Superior temporal gyrus (tissue), 1 donor: Measurements from ENCODE around the gene SF1.

Experiments used
- DNase-seq: peaks from one replicate; pipeline ENCODE4 v3.0.0-alpha.2; 2016; ENCODE audit errors: extremely low spot score

Gene SF1

GRCh38 chr11:64801158-64801464, 22.8 kb upstream of the SF1 start:
- DNase-seq, result no peak

GRCh38 chr11:64800303-64801157, 22.2 kb upstream of the SF1 start:
- no peak for DNase-seq

DNA sequence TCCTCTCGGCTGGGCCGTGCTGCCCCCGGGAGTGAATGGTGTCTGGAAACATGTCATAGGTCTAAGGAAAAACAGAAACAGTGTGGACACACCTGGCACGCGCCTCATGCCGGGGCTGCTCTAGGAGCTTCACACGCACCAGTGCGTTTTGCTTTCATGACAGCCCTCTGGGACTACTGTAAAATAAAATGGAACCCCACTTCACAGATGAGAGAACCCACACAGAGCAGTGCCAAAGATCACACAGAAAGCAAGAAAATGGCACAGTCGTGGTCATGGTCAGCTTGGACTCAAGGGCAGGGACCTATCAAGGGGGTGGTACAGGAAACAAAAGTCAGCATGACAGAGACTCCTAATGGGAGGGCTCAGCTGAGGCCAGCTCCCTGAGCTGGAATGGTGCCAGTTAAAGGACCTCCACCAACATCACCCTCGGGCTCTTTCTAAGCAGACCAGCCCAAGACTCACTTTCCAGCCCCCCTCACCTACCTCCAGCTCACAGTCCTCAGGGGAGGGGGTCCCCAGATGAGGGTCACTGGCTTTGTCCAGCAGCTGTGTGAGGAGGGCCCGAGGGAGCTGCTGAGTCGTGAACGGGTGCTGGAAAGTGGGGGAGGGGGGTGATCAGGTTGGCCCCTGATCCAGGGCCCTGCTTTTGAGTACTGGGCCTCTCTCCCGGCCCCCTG, 21.4 kb upstream of the SF1 start:
- DNase-seq, result no peak

DNA sequence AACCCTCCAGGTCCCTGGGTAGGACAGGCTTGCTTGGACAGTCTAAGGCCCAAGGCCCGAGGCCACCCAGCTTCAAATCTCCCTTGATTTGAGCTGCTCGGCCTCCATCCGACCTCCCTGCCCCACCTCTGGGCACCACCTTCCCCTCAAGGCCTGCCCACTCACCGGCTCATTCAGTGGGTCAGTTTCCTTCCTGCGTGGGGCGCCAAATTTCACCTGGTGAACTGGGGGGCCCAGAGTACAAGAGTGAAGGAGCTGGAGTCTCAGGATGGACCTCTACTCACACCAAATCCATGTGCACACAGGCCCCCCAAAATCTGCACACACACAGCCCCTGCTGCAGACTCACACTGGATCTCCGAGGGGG, 20.9 kb upstream of the SF1 start:
- DNase-seq, result no peak

- DNase-seq, result no peak
Observed at GRCh38 chr11:64796757-64797541, 18.6 kb upstream of the SF1 start.

- no peak for DNase-seq
Observed at GRCh38 chr11:64796047-64796756, 17.9 kb upstream of the SF1 start.

DNA sequence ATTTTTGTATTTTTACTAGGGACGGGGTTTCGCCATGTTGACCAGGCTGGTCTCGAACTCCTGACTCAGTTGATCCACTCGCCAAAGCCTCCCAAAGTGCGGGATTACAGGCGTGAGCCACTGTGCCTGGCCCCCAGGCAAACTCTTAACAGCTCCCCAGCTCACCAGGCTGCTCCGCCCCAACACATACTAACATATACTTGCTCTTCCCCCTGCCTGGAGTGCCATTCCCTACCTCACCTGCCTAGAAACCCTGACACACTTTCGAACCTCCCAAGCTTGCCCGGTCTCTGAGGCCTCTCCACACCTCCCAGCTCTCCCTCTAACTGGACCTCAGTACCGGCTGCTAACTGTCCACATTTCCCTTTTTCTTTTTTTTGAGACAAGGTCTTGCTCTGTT, 16.2 kb upstream of the SF1 start:
- no peak for DNase-seq

DNA sequence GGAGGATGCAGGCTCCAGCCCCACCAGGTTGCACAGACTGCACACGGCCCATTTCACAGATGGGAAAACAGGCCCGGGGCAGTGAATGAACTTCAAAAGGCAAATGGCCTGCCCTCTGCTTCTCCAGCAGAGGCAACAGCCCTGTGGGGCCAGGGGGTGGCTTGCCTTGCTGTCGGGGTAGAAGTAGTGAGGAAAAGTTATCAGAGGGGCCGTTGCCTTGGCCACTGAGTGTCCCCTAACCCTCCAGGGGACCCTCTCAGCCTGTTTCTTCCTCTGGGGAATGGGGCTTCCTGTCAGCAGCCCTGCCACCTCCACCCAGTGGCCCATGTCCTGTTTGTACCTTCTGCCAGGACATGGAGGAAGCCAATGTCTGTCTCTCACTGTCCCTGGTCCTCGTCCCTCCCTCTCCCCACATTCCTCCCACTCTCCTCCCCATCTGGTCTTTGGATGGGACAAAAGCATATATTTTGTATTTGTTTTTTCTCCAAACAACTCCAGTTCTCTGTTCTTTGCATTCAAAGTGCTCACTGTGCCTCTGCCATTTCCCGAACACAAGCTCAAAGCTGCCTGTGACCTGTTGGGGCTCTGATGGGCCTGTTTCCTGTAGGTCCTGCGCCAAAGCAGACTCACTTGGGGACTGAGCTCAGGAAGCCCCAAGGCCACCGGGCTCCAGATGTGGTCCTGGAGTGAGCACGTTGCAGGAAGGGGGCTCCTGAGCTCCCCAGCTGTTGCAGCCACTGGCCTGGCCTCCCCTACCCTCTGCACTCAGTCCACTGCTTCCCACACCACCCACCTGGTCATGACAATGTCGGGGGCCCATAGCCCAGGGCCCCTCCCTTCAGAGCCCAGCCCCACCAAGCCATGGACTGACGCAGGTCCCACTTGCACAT, 15.2 kb upstream of the SF1 start:
- DNase-seq, result no peak

DNA sequence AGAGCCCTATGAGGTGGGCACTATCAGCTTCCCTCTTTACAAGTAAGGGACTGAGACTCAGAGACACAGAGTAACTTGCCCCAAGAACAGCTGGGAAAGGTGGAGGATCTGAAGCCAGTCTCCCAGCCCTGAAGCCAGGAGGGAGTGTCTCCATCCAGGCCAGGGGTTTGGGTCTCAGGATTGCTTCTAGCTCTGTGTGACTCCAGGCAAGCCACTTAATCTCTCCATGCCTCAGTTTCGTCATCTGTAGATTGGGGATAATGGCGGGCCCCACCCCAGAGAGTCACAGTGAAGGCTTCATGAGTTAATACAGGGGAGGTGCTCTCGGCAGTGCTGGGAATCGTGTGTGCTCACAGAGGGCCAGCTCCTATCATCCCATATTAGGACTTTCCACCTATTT, 14.1 kb upstream of the SF1 start:
- no peak for DNase-seq

DNA sequence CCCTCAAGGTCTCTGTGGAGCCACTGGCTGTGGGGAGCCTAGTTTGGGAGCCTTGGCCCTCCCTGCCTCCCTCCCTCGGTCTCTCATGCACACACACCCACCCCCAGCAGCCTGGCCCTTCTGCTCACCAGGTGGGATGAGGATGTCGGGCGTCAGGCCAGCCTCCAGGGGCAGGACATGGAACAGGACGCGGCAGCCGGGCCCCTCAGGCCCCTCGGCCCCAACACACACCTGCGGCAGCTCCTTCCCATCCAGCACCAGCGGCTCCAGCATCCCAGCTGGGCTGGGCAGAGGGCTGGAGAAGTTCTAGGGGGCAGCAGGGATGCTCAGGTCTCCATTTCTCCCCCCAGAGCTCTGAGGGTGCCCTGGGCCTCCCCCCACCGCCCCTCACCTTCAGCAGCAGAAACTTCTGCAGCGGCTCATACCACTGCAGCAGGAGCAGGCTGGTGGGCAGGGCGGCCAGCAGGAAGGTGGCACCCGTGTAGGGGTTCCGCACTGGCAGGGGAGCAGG, 13.5 kb upstream of the SF1 start:
- DNase-seq, result no peak

DNA sequence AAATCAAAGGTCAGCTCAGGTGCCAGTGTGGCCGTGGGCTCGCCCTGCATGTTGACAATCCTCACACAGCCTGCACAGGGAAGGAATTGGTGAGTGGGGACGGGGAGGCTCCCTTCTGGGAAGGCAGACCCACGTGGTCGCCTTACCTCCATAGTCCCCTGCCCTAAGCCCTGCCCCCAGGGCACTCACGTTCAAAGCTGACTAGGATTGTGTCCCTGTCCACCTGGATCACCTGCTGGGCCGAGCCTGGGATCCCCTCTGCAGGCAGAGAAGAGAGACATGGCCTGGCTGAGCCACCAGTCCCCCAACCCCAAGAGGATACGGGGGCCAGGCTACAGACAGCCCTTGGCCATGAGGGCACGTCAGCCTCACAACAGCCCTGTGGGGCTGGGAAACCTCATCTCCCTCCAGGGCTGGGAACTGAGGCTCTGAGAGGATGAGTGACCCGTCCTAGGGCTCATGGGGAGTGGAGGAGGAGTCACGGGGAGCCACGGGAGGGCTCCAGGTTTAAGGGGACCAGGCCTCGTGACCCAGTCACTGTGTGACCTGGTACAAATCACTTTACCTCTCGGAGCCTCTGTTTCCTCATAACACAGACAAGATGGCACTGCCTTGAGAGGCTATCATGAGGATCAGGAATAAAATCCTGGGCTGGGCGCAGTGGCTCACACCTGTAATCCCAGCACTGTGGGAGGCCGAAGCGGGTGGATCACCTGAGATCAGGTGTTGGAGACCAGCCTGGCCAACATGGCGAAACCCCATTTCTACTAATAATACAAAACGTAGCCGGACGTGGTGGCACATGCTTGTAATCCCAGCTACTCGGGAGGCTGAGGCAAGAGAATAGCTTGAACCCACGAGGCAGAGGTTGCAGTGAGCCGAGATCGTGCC, 12.1 kb upstream of the SF1 start:
- DNase-seq, result no peak

DNA sequence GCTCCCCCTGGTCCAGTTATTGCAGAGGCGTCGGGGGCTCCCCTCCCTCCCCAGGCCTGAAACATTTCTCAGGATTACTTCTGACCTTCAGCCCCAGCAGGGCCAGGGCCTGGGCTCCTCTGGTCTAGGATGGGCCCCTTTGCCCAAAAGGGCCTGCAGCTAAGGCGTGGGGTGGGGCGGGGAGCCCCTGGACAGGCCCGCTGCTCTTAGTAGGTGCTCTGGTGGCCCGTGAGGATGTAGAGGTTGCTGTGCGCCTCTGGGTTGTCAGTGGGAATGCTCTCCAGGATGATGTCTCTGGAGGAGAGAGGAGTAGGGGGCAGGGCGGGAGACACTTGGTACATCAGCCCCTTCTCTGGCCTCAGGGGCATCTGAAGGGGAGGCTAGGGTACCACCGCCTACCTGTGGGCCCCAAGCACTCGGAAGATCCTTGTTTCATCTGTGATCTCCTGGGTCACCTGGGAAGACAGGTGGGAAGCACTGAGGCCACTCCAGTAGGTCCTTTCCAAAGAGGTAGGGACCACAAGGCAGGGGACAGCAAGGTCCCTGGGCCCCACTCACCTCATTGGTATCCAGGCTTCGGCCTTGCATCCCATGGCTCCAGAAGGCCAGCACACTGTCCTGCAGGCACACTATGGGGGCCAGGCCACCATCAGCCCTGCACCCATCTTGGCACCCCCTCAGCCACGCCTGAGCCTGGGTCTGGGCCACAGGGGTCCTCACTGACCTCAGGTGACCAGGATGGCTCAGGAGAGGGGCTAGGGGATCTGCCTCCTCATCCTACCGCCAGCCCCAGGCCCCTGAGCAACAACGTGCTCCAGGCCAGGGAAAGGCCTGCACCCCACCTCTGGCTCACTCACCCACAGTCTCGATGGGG, 11.2 kb upstream of the SF1 start:
- no peak for DNase-seq

DNA sequence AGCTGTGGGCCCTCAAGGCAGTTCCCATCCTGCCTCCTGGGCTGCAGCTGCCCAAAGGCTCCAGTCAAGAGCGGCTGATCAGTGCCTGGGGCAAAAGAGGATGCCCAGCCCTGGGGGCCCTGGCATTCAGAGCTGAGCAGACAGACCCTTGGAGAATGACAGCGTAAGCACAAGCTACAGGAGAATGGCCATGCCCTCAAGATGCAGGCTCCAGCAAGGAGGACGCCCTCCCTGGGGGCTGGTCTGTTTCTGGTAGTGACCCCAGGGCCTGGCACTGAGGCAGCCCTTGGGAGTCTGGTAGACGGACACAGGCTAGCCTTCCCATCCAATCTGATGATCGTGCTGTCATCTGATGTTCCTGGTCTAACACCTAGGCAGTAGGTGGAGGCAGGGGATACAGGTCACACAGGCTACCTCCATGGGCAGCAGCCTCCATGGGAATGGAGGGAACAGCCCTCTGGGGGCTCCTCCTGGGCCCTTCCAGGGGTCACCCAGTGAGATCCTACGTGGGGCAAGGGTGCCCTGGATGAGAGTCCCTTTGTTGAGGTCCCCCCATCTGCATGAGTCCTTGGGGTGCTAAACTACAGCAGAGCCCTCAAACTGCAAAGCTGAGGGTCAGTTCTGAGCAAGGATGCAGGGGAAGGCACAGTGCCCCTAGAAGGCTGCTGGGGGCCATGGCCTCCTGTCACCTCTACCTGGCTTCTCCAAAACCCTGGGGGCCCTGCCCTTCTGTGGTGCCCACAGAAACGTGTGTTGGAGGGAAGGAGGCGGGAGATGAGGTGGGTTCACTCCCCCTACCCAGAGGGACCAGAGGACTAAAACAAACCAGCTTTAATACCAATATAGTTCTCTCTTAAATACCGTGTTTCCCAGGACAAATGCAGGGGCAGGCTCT, 10.2 kb upstream of the SF1 start:
- DNase-seq, result no peak

GRCh38 chr11:64787526-64788320, 9.4 kb upstream of the SF1 start:
- no peak for DNase-seq

DNA sequence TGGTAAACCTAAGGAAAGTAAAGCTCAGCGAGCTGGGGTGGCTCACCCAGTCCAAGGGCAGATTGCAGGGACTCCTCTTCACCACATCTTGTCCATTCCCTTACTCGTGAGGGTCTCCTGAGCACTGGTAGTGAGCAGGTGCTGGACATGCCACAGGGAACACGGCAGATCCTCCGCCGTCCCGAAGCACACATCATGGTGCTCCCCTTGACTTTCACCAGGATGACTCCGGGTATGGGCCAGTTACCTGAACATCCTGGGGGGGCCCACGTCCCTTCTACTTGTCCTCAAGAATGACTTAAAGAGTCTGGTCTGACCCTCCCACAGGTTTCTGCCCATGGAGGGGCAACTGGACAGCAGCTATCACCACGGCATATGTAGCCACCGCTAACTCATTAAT, 8.0 kb upstream of the SF1 start:
- no peak for DNase-seq

DNA sequence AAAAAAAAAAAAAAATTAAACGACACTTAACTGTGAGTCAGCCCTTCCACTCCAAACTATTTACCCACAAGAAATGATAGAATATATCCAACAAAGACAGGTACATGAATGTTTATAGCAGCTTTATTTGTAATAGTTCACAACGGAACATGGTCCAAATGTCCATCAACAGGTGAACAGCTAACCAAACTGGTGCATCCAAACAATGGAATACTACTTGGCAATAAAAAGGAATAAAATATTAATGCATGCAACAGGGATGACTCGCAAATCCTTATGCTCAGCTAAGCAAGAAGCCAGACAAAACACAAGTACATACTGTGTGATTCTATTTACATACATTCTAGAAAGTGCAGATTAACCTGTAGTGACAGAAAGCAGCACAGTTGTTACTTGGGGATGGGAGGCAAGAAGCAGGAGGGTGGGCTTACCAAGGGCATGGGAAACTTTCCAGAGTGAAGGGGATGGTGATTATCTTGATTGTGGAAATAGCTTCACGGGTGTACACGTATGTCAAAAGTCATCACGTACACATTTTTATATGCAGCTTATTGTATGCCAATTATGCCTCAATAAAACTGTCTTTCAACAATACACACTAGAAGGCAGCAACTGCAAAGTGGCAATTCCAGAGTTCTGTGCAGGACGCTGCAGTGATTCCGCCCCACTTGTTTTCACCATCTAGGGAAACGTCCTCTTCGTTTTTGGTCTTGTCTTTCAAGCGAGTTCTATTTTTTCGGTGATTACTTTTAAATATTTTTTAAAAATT, 6.7 kb upstream of the SF1 start:
- no peak for DNase-seq

DNA sequence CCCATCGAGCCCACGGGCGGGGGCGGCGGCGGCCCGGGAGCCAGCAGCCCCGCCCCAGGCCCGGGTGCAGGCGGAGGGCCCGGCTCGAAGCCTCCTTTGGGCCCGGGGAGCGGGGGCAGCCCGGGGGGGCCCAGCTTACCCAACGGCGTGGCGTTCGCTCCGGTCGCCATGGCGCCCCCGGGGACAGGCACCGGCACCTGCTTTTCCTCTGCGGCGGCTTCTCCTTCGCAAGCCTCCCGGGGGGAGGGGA, 194 bp downstream of the SF1 start:
- no peak for DNase-seq
